IPS DF 4.7 (cell line): ENCODE measurements around the gene FEV.

Experiments
- DNase-seq: peaks from one replicate; pipeline ENCODE4 v3.0.0-alpha.2; 2013; ENCODE audit warnings: low spot score; ENCODE audit errors: extremely low read depth

FEV gene

DNA sequence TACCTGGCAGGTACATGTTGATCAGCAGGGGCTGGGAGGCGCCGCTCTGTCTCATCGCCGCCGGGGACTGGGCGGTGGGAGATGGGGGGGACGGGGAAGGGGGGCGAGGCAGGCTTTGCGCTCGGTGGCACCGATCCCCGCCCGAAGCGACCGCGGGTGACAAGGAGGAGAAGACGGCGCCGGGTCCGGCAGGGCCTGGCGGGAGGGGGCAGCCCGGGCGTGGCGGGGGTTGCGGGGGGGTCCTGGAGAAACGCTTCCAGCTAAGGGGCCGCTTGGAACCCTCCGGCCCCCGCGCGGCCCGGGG is at the start of gene FEV:
TSS of gene FEV (minus strand) at position 164 of the 304 bp plus-strand sequence. CDS start at position 55, 109 bp downstream.
- no peak for DNase-seq

DNA sequence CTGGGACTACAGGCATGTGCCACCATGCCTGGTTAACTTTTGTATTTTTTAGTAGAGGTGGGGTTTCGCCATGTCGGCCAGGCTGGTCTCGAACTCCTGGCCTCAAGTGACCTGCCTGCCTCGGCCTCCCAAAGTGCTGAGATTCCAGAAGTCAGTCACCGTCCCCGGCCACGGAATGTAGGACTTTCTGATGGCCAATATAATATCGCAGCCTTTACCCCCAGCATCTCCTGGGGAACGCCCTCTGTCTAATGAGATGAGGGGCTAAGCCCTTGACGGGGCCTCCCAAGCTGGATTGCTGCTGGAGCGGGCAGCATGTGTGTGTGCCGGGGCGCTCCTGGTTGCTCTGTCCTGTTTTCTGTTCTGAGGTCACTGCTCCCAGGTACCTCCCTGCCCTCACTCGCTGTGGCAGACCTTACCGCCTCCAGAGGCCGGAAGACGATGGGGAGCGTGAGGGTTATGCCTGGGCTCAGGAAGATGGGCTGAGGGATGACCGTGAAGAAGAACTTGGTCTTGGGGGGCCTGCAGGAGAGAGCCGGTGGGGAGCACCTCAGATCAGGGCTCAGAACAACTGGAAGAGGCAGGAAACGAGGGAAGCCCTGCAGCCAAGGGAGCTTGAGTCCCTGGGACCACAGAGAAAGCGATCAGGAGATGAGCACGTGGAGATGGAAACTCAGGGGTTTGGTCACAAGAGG is 47.2 kb upstream of the FEV start:
- DNase-seq: no peak

DNA sequence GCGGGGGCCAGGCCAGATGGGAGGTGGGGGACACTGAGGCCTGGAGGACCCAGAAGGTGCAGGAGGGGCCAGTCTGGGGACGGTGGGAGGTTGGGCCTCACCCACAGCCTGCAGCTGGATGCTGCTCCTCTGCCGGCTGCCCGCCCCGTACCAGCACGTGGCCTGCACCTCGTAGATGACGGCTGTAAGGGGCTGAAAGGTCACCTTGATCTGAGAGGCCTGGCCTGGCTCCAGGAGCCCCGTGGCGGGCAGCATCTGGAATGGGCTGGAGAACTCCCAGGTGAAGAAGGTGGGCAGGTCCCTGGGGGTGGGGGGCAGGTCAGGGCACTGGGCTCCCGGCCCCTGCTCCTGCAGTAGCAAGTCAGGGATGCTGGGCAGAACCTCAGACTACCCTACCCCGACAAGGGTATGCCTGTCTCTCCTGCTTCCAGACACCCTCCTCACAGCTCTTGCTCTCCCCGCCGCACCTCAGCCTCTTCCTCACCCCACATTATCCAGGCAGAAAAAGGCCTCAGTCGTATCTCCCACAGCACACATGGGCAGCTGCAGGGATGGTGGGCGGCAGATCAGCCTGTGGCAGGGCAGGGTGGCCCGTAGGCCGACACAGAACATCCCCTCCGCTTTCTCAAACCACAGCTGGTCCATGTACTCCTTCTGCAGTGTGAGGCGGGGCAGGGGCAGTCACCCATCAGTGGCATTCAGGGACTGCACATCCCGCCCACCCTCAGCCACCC is 46.2 kb upstream of the FEV start:
- DNase-seq: no peak

DNA sequence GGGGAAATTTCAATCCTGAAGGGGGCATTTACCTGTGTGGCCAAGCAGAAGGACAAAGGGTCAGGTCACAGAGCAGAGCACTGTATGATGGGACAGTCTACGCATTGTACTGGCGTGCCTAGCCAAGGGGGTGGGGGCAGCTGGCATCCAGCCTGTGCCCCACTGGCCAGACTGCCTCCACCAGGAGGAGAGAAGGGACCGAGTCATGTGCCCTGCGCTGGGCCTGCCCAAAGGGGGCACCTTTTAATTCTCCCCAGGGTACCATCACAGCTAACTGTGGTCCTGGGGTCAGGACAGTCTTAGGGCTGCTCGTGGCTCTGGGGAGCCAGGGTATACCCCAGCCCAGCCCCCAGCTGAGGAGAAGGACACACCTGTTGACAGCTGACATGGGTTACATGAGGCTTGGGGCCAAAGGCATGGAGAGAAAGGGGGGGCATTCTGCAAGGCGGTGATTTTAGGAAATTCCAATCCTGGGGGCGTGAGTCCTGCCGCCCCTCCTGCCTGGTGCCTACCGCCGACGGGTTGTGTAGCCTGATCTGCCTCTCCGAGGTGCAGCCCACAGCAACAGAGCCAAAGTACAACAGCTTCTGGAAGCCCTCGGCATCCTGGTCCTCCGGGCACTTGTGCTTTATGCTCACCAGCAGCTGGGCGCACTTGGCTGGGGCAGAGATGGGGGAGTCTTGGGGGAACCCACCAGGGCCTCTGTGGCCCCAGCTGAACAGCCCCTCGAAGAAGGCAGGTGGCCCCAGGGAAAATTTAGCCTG is 45.4 kb upstream of the FEV start:
- no peak for DNase-seq

DNA sequence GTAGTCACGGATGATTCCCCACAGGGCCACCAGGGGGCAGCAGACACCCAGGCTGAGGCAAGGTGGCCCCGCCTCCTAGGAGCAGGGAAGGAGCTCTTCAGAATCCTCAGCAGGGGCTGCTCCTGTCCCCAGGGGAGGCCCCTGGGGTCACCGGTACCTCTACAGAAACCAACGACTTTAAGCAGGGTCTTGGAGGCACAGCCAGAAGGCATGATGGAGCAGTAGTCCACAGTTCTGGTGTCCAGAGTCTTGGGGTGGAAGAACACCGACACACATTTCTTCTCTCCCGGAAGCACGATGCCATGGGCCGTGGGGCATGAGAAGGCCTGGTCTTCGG is 44.8 kb upstream of the FEV start:
- no peak for DNase-seq

DNA sequence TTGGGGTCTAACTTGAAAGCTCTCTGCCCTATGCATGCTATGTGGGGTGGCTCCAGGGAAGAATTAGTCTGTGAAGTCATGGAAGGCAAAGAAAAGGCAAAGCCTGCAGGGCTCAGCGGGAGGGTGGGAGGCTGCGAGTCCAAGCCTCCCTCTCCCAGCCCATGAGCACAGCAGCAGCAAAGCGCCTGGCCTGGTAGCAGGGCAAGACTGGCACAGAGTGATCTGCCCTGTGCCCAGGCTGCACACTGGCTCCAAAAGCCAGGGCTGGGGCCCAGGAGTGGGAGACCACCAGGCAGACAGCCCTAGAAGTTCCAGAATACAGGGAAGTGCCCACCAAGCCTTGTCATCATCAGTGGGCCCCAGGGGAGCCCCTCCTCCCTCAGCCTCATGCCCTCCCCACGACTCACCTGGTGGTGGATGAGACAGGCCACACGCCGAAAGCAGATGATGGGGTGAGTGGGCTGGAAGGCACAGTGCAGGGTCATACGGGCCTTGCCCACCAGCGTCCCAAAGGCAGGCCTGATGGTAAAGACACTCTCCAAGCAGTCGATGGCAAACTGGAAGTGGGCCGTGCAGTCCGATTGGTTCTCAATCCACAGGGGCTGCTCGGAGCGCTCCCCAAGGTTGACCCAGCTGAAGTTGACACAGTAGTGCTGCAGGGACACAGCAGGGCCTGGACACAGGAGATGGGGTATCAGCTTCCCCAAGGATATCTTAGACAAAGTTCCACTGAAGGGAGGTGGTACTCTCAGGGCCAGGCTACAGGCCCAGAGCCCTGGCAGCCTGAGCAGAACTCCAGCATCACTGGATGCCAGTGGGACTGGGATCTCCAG is 44.2 kb upstream of the FEV start:
- DNase-seq: peak; percentile 14

DNA sequence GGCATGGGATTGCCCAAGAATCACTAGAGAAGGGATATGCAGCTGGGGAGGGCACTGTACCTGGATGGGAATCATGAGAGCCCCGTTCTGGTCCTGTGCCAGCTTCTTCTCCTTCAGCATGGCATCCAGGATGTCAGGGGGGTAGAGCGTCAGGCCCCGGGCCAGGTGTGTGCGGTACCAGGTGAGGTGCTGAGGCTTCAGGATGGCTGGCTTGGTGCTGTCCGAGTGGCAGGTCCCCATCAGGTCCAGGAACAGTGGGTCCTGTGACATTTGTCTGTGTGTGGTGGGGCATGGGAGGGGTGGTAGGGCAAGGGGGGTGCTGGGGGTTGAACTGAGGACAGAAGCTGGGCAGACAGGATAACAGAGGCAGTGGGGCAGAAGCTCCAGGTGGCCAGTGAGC is 43.2 kb upstream of the FEV start:
- no peak for DNase-seq

DNA sequence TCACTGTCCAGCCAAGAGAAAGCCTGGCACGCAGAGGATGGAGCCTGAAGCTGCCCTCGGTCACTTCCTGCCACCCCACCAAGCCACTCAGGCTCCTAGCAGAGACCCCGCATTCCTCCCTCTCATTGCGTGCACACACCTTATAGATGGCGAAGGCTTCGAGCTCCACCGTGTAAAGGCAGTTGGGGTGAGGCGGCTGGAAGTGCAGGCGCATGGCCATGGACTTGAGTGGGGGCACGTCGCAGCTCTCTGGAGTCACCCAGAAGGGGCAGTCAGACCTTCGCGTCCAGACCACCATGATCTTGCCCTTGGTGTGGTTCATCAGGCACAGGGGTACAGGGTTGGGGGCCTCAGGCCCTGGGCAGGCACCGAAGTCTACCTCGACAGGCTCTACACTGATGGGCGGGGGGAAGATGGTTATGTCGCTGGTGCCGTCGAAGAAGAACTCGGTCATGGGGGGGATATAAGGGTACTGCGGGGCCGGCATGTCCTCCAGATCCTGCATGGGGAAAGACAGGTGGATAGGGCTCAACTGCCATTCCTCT is 42.6 kb upstream of the FEV start:
- no peak for DNase-seq

DNA sequence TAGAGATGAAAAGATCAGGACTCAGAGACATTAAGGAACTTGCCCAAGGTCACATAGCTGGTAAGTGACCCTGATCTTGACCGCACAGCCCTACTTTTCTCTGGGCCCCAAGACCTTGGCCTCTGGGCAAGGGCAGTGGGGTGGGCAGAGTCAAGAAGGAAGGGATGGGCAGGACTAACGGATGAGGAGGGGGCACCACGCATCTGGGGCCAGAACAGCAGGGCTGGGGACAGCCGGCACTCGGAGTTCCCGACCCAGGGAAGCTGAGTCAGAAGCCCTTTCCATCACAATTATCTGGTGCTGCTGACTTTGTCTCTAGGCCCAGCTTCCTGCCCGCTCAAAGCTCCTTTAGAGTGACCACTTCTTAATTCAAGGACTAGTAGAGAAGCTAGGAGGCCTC is 42.0 kb upstream of the FEV start:
- DNase-seq: no peak

DNA sequence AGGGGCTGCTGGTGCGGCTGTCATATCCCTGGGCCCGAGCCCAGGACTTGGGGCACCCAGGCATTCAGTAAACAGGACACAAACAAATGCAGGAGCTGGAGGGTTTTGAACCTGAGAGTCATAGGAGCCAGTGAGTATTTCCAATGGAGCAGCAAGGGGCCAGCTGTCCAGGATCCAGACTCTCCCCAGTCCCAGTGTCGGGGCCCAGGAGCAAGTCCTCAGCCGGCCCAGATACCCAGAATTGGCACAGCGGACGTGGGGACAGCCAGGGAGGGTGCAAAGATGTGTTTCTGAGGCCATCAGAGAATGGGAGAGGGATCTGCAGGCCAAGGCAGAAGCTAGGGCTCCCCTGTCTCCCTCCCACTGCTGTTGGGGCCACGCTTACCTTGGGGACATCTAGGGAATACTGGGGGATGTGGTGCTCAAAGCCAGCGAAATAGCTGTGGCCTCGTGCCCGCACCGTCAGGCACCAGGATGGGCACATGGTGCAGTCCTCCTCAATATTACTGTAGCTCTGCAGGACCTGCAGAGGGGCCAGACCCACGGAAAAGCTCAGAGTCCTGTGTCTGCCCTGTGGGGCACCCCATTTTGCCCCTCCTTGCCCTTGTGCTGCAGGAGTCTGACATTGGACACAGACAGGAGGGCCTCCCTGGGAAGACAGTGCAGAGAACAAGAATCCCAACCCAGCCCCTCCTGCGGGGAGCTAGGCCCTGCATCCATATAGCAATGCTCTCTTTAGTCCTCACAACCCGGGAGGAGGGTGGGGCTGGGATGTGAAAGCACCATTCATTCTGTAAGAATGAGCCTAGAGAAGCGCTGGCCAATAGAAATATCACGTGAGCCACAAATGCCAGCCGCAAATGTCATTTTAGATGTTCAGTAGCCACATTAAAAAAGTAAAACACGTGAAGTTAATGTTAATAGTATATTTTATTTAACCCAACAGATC is 40.9 kb upstream of the FEV start:
- DNase-seq: no peak

DNA sequence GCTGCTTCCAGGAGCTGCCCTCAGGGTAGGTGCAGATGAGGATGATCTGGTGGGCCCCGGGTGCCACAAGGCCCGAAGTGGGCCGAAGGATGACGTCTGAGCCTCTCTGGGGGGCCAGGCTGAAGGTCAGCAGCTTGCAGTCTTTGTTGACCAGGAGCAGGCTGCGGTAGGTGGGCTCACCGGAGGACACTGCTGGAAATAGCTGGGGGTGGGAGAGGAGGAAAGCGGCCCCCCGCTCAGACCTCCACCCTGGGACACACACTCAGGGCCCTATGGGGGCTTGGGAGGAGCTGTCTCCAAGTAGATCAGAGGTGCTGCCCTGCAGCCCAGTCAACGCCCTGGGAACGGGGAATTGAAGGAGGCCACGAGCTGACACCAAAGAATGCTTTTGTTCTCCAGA is 39.1 kb upstream of the FEV start:
- DNase-seq: no peak

DNA sequence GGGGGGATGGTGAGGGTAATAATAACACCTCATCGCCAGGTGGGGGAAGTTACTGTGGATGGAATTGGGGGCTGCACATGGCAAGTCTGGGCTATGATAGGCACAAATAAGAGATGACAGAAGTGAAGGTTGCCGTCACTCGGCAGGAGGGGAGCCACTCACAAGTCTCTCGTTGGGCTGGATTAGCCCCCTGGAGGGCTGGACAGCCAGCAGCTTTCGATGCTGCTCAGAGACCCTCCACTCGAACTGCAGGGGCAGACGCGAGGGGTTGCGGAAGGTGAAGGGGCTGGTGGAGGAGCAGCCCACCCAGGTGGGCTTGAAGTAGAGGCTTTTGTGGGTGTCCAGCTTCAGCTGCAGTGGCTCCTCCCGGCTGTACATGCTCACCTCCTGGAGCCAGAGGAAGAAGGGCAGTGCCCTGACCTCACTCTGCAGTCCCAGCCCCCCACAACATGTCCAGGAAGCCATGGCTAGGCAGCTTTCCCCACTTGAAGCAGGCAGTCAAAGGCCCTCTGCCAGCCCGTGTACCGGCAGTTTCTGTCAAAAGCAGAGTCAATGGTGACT is 38.1 kb upstream of the FEV start:
- no peak for DNase-seq

DNA sequence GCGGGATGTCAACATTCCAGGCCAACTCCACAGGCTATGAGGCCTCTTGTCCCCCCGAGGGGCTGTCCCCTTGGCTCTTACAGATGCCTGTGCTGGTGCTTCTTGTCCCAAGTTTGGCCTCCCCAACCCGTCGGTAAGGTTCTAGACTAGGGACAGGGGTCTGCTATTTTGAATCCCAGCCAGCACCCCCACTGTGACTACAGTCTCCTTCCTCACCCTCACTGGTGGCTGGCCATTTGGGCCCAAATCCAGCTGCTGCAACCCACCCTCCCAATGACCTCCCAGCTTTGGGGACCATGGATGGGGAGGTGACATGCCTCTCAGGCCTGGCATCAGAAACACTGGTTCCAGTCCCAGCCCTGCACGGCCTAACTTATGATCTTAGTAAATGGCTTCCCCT is 37.6 kb upstream of the FEV start:
- DNase-seq: no peak

DNA sequence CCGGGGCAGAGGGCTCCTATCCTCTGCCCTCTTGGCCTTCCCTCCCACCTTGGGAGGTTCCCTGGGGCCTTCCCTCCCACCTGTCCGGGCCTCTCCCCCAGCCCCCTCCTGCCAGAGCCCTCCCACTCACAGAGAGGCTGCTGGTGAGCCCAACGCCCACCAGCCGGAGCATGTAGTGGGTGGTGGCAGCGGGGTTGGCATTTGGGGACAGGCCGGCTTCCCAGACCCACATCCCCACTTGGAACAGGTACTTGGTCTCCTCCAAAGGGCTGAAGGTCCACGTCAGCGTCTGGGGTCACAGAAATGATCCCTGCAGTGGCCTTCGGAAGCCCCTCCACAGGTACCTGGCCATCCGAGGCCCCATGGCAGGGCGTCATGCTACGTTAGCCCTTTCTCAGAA is 37.1 kb upstream of the FEV start:
- DNase-seq: no peak

DNA sequence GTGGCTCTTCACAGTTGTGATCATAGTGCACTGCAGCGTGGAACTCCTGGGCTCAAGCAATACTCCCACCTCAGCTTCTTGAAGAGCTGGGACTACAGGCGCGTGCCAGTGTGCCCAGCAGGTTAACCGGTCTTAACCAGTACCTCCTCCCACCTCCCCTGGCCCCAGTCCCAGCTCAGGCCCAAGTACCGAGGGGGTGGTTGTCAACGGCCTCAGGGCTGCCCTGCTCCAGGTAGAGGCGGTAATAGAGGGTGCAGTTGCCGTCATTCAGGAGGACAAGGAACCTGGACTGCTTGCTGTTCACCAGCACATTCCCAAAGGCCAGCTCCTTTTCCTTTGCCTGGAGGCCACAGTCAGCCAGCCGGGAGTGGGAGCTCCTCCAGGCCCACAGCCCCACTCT is 36.6 kb upstream of the FEV start:
- DNase-seq: no peak

DNA sequence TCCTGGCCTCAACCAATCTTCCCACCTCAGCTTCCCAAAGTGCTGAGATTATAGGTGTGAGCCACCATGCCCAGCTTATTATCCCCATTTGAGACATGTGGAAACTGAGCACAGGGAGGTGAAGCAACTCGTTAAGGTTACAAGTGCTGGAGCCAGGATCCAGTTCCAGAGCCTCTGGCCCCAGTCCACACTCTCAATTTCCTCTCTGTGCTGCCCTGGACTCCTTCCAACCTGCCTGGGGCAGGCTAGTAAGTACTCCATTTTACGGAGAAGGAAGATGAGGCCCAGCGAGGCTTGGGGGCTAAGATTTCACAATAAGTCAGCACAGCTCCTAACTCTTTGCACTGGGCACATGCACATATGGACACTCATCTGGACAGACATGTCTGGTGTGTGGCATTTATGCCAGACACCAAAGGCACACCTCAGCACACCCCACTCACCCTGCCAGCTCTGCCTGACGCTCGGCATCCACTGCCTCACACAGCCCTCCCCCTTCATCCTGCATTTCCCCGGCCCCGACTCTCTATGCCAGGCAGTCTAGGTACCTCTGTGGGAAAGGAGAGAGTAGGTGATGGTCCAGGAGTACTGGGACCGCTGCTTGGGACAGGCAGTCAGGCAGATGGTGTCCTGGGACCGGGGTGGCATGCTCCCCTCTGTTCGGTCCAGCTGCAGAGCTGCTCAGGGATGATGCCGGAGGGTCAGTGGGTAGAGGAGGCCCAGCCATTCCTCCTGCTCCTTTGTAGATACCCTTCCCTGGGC is 35.8 kb upstream of the FEV start:
- no peak for DNase-seq

DNA sequence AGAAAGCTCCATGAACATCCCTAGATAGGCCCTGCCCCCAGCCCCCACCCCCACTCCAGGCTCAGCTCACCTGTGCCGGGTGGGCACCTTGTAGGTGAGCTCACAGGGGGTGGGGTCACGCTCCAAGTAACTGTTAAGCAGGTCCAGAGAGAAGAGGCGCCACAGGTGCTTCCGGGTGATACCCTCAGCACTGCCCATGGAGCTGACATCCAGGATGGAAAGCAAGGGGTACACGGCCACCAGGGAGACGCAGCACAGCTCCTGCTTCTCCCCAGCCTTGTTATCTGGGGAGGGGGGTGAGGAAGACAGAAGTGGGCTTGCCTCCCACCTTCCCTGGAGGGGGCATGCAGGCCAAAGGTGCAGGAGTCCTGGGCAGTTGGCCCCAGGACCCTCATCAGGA is 34.5 kb upstream of the FEV start:
- DNase-seq: no peak

DNA sequence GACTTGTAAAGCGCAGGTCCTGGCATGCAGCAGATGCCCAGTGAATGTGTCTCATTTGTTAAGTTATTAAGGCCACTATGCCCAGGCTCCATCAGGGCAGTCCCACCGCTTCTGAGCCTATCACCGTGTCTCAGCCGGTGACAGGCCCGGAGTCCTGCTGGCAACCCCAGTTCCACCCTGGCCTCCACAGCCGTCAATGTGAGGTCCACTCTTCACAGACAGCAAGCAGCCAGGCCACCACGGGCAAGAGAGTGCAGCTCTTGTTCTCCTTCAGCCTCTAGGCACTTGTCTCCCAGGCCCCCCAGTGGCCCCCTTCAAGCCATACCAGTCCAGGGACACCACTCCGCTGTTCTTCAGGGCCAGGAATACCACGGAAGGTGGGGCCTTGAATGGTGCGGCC is 33.7 kb upstream of the FEV start:
- DNase-seq: no peak

DNA sequence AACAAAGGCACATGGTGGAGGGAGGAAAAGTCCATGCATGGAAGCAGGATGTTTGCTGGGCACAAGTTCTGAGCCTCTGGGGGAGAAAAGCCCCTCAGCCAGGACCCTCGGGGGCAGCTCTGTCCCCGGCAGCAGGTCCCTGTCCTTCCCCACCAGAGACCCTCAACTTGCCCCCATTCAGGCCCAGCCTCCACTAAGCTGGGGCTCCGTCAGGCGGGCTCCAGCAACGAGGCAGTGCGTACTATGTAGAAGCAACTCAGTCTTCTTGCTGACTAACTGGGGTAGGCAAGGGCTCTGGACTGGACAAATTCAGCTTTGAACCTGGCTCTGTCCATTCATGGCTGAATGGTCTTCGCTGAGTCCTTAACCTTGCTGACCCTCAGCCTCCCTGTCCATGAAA is 33.3 kb upstream of the FEV start:
- no peak for DNase-seq
